ENCODE measurements around the gene ITGA1.

The ITGA1 gene

GRCh38 chr5:52867809-52868208 lies 80.1 kb downstream of the ITGA1 start:
- TF ChIP-seq, protein P1, sequence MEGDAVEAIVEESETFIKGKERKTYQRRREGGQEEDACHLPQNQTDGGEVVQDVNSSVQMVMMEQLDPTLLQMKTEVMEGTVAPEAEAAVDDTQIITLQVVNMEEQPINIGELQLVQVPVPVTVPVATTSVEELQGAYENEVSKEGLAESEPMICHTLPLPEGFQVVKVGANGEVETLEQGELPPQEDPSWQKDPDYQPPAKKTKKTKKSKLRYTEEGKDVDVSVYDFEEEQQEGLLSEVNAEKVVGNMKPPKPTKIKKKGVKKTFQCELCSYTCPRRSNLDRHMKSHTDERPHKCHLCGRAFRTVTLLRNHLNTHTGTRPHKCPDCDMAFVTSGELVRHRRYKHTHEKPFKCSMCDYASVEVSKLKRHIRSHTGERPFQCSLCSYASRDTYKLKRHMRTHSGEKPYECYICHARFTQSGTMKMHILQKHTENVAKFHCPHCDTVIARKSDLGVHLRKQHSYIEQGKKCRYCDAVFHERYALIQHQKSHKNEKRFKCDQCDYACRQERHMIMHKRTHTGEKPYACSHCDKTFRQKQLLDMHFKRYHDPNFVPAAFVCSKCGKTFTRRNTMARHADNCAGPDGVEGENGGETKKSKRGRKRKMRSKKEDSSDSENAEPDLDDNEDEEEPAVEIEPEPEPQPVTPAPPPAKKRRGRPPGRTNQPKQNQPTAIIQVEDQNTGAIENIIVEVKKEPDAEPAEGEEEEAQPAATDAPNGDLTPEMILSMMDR (IDR thresholded peaks at IDR 0.05; ENCODE audit: insufficient read depth, low read depth, low read length, missing control alignments): no peak
- H3K4me3 ChIP-seq (ENCODE audit: low read depth, low read length): no peak overlapping the region
- DNase-seq (ENCODE audit: low read depth): no peak

DNA sequence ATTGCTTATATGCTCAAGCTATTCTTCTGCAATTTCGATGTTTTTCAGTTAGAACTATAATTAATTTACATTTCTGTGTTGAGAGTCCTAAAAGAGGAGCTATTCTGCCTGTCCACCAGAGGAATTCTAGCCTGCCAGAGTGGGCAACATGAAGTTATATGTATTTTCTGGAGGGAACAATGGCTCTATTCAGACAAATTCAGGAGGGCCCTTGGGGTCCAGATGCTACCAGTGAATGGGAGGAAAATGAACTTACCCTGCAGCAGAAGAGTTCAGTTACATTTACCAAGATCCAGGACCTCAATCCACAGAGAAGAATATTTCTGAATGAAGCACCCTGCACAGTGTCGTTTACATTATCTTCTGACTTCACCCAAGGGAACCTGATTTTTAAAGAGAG lies 80.7 kb downstream of the ITGA1 start:
- H3K4me3 ChIP-seq (ENCODE audit: low read depth, low read length): no peak overlapping the region
- no peak for DNase-seq (ENCODE audit: low read depth)
- TF ChIP-seq, protein P1 (IDR thresholded peaks at IDR 0.05; ENCODE audit: insufficient read depth, low read depth, low read length, missing control alignments): no peak

GRCh38 chr5:52869391-52869790 lies 81.7 kb downstream of the ITGA1 start:
- no peak for DNase-seq (ENCODE audit: low read depth)

DNA sequence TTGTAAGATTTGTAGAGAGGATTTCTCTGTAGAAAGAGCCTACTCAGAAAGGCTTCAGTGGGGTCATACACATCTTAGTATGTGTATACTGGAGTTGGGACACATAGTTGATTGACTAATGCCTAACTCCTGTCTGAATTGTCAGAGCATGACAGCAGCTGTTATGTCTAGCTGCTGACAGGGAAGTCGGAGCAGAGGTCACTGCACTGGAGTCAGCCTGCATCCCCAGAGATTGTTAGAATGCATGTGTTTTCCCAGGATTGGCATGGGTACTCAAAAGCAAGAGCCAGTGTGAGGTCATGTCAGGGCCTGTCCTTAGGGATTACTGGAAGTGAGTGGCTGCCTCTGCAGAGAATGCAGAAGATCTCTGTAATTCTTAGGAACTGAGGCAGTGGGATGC lies 82.7 kb downstream of the ITGA1 start:
- H3K4me3 ChIP-seq (ENCODE audit: low read depth, low read length): no peak overlapping the region
- DNase-seq (ENCODE audit: low read depth): no peak
- TF ChIP-seq, protein P1 (IDR thresholded peaks at IDR 0.05; ENCODE audit: insufficient read depth, low read depth, low read length, missing control alignments): no peak

More at GRCh38 chr5:52869391-52869790, 81.7 kb downstream of the ITGA1 start:
- H3K4me3 ChIP-seq (ENCODE audit: low read depth, low read length): no peak overlapping the region
- TF ChIP-seq, protein P1 (IDR thresholded peaks at IDR 0.05; ENCODE audit: insufficient read depth, low read depth, low read length, missing control alignments): no peak

DNA sequence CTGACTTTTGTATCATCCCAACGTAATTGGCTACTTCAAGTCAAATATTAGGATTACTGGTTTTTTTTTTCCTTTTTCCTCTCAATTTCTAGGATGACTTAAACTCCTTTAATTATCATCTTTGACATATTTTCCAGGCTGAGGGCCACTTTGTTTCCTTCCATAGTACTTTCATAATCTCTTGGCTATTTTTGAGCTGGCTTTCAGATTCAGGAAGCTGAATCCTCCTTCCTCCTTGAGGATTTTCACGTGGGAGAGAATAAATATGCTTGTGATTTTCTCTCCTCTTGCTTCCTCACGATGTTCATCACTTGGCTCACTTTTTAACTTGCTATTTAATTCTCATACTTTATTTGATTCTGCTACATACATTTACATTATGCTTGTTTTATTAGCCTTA lies 88.1 kb downstream of the ITGA1 start:
- no peak overlapping the region for H3K4me3 ChIP-seq (ENCODE audit: low read depth, low read length)
- no peak for DNase-seq (ENCODE audit: low read depth)
- TF ChIP-seq, protein P1 (IDR thresholded peaks at IDR 0.05; ENCODE audit: insufficient read depth, low read depth, low read length, missing control alignments): no peak

DNA sequence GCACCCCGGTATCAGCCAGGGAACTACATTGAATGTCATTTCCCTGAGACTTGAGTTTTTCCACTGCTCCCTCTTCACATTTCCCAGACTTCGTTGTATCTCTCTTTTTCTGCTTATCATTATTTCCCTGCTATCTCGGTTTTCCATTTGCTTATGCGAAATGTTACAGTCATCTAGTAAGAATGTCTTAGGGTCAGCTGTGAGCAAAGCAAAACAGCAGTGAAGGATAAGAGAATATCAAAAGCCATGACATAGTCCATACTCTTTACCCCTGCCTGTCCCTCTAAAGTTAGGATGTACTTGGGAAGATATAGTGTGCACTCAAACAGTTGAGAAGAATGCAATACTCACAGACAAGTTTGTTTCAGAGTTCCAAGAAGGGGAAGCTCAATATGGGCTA lies 88.7 kb downstream of the ITGA1 start:
- H3K4me3 ChIP-seq (ENCODE audit: low read depth, low read length): no peak overlapping the region
- no peak for DNase-seq (ENCODE audit: low read depth)
- TF ChIP-seq, protein P1 (IDR thresholded peaks at IDR 0.05; ENCODE audit: insufficient read depth, low read depth, low read length, missing control alignments): no peak

GRCh38 chr5:52878656-52879055 lies 90.9 kb downstream of the ITGA1 start:
- H3K4me3 ChIP-seq (ENCODE audit: low read depth, low read length): no peak overlapping the region
- TF ChIP-seq, protein P1 (IDR thresholded peaks at IDR 0.05; ENCODE audit: insufficient read depth, low read depth, low read length, missing control alignments): no peak
- DNase-seq (ENCODE audit: low read depth): no peak
